ENCODE measurements around the gene WDFY3. TPM values are rescaled to one million over a fixed set of nuclear protein-coding genes. Genes with fewer than 3 reads are reported as not detected.

WDFY3 gene
- total RNA-seq, 1 donor from 2014 or later = 267 TPM

DNA sequence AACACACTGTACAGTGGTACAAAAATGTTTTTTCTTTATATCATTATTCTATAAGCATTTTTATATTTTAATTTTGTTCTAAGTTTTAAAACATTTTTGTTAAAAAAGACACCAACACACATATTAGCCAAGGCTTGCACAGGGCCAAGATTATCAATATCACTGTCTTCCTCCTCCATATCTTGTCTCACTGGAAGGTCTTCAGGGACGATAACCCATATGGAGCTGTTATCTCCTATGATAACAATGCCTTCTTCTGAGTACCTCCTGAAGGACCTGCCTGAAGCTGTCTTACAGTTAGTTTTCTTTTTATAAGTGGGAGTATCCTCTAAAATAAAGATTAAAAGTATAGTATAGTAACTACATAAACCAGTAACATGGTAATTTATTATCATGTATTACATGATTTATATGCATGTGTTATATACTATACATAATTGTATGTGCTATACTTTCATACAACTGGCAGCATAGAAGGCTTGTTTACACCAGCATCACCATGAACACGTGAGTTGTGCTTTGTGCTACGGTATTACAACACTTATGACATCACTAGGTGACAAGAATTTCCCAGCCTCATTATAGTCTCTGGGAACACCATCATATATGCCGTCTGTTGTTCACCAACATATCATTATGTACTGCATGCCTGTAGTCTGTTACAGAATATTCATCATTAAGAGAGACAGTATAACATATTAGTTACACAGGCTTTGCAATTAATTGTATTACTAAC is 90.7 kb downstream of the WDFY3 start:
- Mint-ChIP-seq H3K27ac (ENCODE audit: unreplicated experiment) (no peak overlapping the region), H3K27me3 (ENCODE audit: unreplicated experiment) (peaks cover 5% of the 10 kb centered on the region), H3K9me3 (ENCODE audit: unreplicated experiment) (peaks cover 5% of the 10 kb centered on the region), H3K36me3 (ENCODE audit: unreplicated experiment) (no peaks in the 10 kb centered on the region), H3K4me3 (ENCODE audit: unreplicated experiment) (no peak overlapping the region), H3K4me1 (ENCODE audit: low read depth, unreplicated experiment) (peaks cover 28% of the 10 kb centered on the region)
- TF ChIP-seq, protein P1, sequence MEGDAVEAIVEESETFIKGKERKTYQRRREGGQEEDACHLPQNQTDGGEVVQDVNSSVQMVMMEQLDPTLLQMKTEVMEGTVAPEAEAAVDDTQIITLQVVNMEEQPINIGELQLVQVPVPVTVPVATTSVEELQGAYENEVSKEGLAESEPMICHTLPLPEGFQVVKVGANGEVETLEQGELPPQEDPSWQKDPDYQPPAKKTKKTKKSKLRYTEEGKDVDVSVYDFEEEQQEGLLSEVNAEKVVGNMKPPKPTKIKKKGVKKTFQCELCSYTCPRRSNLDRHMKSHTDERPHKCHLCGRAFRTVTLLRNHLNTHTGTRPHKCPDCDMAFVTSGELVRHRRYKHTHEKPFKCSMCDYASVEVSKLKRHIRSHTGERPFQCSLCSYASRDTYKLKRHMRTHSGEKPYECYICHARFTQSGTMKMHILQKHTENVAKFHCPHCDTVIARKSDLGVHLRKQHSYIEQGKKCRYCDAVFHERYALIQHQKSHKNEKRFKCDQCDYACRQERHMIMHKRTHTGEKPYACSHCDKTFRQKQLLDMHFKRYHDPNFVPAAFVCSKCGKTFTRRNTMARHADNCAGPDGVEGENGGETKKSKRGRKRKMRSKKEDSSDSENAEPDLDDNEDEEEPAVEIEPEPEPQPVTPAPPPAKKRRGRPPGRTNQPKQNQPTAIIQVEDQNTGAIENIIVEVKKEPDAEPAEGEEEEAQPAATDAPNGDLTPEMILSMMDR (IDR thresholded peaks at IDR 0.05; ENCODE audit: partially characterized antibody, unreplicated experiment) = no peak
- DNase-seq = no peak

DNA sequence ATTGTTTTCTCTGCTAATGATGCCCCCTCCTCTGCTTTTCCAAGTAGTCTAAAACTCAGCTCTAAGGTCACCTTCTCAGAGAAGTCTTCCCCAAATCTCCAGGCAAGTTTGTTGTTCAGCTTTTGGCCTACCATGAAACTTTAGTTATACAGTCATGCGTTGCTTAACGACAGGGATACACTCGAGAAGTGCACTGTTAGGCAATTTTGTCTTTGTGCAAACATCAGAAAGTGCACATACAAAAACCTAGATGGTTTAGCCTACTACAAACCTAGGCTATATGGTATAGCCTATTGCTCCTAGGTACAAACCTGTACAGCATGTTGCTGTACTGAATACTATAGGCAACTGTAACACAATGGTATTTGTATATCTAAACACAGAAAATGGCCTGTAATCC is 91.9 kb downstream of the WDFY3 start:
- Mint-ChIP-seq H3K4me3 (ENCODE audit: unreplicated experiment) (no peak overlapping the region), H3K36me3 (ENCODE audit: unreplicated experiment) (no peaks in the 10 kb centered on the region), H3K9me3 (ENCODE audit: unreplicated experiment) (peaks cover 7% of the 10 kb centered on the region), H3K4me1 (ENCODE audit: low read depth, unreplicated experiment) (peaks cover 32% of the 10 kb centered on the region), H3K27ac (ENCODE audit: unreplicated experiment) (no peak overlapping the region), H3K27me3 (ENCODE audit: unreplicated experiment) (peaks cover 5% of the 10 kb centered on the region)
- no peak for DNase-seq
- TF ChIP-seq, protein P1 (IDR thresholded peaks at IDR 0.05; ENCODE audit: partially characterized antibody, unreplicated experiment) = no peak

DNA sequence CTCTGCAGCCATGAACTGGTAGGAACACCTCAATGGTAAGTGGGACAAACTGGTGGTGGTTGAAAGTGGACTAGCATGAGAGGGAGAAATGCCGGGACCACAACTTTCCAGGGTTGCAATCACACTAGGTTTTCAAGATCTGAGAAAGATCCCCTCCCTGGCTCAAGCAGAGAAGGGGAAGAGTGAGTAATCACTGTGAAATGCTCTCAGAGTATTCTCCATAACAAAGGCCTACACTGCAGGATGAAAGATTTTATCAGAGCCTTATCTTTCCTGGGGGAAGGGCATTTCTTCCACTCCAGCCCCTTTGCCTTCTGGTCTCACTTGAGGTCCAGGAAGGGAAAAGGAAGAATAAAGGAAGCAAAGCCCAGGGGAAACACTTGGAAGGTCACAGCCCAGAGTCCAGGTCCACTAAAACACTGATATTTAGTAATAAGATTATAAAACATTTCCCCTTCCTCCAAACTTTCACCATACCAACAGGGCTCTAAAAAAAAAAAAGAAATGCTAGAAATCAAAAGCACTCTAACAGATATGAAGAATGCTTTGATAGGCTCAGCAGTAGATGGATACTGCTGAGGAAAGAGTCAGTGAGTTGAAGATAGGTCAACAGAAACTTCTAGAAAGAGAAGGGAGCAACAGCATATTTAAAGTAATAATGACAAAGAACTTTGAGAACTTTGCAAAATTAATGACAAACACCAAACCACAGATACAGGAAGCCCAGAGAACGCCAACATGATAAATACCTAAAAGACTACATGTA is 95.9 kb downstream of the WDFY3 start:
- TF ChIP-seq, protein P1 (IDR thresholded peaks at IDR 0.05; ENCODE audit: partially characterized antibody, unreplicated experiment) = no peak
- no peaks in the 10 kb centered on the region for H3K27me3 Mint-ChIP-seq (ENCODE audit: unreplicated experiment)
- H3K27ac Mint-ChIP-seq (ENCODE audit: unreplicated experiment) = no peak overlapping the region
- H3K4me3 Mint-ChIP-seq (ENCODE audit: unreplicated experiment) = no peak overlapping the region
- DNase-seq = no peak
- peaks cover 19% of the 10 kb centered on the region for H3K4me1 Mint-ChIP-seq (ENCODE audit: low read depth, unreplicated experiment)
- H3K36me3 Mint-ChIP-seq (ENCODE audit: unreplicated experiment) = no peaks in the 10 kb centered on the region
- H3K9me3 Mint-ChIP-seq (ENCODE audit: unreplicated experiment) = peaks cover 5% of the 10 kb centered on the region

DNA sequence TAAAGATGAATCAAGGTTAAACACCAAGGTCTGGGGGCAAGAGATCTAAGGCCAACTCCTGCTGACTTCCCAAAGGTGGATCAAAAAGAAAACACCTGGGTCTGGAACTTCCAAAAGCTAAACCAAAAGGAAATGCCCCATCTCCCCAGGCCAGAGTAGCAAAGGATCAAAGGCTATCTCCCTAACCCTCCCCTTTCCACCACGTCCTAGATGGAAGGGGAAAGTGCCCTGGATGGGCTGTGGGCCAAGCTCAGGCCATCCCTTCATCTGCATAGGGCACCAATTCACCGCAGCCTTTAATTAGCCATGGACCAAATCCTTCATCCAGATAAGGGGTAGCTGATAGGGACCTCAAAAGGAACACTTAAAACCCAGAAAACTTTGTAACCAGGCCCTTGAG is 100.2 kb downstream of the WDFY3 start:
- Mint-ChIP-seq H3K4me1 (ENCODE audit: low read depth, unreplicated experiment) (peaks cover 15% of the 10 kb centered on the region), H3K27me3 (ENCODE audit: unreplicated experiment) (no peaks in the 10 kb centered on the region), H3K27ac (ENCODE audit: unreplicated experiment) (no peak overlapping the region), H3K9me3 (ENCODE audit: unreplicated experiment) (peaks cover 5% of the 10 kb centered on the region), H3K36me3 (ENCODE audit: unreplicated experiment) (no peaks in the 10 kb centered on the region), H3K4me3 (ENCODE audit: unreplicated experiment) (no peak overlapping the region)
- no peak for DNase-seq
- TF ChIP-seq, protein P1 (IDR thresholded peaks at IDR 0.05; ENCODE audit: partially characterized antibody, unreplicated experiment) = no peak

DNA sequence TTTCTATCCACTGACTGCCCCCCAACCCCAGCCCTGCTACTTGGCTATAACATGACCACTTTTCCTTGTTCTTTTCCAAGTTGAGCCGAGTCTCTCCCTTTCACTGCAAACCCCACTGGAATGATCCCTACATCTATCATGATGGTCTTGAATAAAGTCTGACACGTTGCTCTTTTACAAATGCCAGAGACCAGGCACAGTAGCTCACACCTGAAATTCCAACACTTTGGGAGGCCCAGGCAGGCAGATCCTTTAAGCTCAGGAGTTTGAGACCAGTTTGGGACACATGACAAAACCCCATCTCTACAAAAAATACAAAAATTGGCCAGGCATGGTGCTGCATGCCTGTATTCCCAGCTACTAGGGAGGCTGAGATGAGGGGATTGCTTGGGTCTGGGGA is 100.9 kb downstream of the WDFY3 start:
- Mint-ChIP-seq H3K27ac (ENCODE audit: unreplicated experiment) (no peak overlapping the region), H3K36me3 (ENCODE audit: unreplicated experiment) (no peaks in the 10 kb centered on the region), H3K4me3 (ENCODE audit: unreplicated experiment) (no peak overlapping the region), H3K4me1 (ENCODE audit: low read depth, unreplicated experiment) (peaks cover 10% of the 10 kb centered on the region), H3K9me3 (ENCODE audit: unreplicated experiment) (peaks cover 5% of the 10 kb centered on the region), H3K27me3 (ENCODE audit: unreplicated experiment) (no peaks in the 10 kb centered on the region)
- DNase-seq = no peak
- TF ChIP-seq, protein P1 (IDR thresholded peaks at IDR 0.05; ENCODE audit: partially characterized antibody, unreplicated experiment) = no peak

All from glutamatergic neuron (in vitro differentiated cells).